Activated CD8-positive, alpha-beta memory T cell treated with anti-CD3 and anti-CD28 coated beads, Interleukin-2, amount 50 U/mL, for 24 hours (primary cell): ENCODE data around the gene CD2BP2.
"Not testable (repeated sequence)": the region's sequence is repeated elsewhere in the genome, so short reads cannot be mapped to it uniquely, and the experiment has no call there.

Source experiments
- DNase-seq: peaks from one replicate; pipeline ENCODE4 v3.0.0-alpha.2; 2020; ENCODE audit errors: extremely low read depth

Gene CD2BP2

DNA sequence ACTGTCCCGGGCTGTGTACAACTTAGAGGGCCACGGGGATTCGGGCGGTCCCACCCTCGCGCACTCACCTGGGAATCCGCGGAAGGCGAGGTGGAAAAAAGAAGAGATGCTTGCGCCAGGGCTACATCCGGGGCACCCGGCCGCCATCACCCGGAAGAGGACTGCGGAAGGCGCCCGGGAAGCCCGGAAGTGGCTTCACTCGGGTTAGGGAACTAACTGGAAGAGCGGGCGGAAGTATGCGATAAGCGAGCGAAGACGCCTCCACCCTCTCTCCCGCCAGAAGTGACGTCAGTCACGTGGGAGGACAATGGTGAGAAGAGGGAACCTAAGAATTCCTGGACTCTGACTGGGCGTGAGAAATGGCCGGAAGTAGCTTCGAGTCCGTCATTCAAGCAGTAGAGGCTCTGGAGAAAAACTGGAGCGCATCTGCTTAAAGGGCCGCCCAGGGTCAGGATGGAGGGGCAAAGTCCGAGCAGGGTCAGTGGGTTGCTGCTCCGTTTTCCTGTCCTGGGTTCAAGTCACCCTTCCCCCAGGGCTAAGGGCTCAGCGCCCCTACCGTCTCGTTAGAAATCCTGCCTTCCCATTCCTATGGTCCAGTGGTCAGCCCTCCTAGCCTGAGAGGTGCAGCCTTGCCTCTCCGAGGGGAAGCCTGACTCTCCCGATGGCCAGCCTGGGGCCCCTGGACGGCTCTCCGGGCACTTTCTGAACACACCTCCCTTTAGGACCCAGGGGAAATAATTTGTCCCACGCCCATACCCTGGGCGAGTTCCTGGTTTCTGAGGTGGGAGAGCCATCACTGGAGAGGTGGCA, at the start of gene CD2BP2:
Gene CD2BP2, minus strand, starts transcription at position 165 of the 810 bp plus-strand sequence. CDS start 627 bp downstream, outside the sequence.
- DNase-seq: peak; percentile 70

DNA sequence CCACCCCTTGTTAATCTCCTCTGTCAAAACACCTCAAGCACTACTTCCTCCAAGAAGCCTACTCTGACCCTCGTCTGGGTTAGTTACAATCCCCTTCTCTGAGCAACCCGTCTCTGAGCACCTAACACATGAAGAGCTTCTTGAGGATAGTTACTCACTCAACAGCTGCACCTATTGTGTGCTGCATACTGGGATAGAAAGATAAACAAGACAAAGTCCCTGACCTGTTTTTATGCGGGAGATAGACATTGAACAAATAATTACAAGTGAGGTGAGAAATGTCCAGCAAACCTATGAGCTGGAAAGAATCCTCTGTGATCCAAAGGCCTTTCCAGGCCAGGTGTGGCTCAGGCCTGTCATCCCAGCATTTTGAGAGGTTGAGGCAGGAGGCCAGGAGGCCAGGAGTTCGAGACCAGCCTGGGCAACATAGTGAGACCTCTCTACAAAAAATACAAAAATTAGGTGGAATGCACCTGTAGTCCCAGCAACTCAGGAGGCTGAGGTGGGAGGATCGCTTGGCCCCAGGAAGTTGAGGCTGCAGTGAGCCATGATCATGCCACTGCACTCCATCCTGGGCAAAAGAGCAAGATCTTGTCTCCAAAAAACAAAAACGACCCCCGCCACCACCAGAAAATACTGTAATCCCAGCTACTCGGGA, 46.8 kb upstream of the CD2BP2 start:
- no peak for DNase-seq

DNA sequence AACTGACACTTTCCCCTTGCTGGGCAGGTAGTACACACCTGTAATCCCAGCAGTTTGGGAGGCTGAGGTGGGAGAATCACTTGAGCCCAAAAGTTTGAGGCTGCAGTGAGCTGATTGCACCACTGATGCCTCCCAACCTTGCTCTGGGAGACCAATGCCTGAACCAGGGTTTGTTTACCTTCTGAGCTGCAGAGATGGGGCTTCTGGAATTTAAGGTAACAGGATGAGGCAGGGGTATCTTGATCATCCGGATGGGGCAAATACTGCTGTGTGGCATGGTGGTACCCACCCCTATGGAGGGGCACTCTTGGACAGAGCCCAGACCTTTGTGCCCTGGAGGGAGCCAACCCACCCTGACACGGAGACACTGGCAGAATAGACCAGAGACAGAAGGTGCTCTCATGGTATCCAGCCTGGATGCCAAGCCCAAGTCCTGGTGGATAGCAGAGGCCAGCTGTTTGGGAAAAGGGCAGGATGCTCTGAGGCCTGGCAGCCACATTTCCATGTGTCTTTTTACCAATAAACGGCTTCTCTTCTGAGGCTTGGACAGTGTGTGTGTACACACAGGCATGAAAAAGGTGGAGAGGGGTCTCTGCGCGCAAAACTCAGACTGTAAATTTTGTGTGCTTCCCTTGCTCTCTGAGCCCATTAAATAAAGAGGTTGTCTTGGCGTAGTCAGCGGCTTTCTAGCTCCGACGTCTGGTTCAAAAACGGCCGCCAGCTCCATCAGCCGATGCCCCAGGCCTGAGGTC, 44.5 kb upstream of the CD2BP2 start:
- no peak for DNase-seq

DNA sequence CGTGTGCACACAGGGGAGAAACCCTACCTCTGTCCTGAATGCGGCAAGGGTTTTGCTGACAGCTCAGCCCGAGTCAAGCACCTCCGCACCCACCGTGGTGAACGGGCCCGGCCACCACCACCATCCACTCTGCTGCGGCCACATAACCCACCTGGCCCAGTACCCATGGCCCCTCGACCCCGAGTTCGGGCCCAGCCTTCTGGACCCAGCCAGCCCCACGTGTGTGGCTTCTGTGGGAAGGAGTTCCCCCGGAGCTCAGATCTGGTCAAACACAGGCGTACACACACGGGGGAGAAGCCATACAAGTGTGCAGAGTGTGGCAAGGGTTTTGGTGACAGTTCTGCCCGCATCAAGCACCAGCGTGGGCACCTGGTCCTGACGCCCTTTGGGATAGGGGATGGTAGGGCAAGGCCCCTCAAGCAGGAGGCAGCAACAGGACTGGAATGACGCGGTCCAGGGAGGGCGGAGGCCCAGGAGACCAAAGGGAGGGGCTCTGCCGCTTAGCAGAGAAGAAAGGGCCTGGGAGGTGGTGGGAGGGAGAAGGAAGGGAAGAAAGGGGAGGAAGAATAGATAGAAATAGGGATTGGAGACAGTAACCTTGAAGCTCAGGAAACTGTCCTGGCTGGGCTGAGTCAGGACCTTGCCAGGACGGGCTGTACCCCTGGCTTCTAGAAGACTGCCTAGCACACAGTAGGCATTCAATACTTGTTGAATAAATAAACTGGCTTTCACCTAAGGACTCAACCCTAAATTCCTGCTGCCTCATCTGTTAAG, 43.7 kb upstream of the CD2BP2 start:
- no peak for DNase-seq

DNA sequence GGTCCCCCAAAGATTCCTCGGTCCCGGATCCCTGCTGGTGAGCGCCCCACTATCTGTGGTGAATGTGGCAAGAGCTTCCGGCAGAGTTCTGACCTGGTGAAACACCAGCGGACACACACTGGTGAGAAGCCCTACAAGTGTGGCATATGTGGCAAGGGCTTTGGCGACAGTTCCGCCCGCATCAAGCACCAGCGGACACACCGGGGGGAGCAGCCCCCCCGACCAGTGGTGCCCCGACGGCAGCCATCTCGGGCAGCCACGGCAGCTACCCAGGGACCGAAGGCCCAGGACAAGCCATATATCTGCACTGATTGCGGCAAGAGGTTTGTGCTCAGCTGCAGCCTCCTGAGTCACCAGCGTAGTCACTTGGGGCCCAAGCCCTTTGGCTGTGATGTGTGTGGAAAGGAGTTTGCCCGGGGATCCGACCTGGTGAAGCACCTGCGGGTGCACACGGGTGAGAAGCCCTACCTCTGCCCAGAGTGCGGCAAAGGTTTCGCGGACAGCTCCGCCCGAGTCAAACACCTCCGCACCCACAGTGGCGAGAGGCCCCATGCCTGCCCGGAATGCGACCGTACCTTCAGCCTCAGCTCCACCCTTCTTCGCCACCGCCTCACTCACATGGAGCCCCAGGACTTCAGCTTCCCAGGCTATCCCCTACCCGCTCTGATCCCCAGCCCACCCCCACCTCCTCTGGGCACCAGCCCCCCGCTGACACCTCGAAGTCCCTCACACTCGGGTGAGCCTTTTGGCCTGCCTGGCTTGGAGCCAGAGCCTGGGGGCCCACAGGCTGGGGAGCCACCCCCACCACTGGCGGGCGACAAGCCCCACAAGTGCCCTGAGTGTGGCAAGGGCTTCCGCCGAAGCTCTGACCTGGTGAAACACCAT, 42.9 kb upstream of the CD2BP2 start:
- no peak for DNase-seq

DNA sequence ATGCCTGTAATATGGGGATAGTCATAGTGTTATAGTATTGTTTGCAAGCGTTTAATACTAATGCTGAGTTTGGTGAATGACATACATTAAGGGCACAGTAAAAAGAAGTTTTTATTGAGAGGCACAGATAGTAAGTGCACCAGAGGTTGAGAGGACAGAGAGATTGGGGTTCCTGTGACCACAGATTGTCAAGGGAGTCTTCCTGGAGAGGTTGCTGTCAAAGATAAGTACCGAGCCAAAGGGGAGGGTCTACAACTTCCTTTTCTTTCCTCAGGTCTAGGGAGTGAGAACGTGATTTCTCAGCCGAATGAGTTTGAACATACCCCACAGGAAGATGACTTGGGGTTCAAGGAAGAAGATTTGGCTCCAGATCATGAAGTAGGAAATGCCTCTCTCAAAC, 41.9 kb upstream of the CD2BP2 start:
- no peak for DNase-seq

DNA sequence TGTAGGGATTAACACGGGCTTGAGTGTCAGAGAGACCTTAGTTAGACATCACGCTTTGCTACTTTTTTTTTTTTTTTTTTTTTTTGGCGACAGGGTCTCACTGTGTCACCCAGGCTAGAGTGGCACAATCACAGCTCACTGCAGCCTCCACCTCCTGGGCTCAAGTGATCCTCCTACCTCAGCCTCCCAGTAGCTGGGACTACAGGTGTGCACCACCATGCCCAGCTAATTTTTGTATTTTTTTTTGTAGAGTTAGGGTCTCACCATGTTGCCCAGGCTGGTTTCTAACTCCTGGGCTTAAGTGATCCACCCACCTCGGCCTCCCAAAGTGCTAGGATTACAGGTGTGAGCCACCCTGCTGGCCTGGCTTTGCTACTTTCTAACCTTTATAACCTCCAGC, 41.5 kb upstream of the CD2BP2 start:
- DNase-seq: not testable (repeated sequence)

DNA sequence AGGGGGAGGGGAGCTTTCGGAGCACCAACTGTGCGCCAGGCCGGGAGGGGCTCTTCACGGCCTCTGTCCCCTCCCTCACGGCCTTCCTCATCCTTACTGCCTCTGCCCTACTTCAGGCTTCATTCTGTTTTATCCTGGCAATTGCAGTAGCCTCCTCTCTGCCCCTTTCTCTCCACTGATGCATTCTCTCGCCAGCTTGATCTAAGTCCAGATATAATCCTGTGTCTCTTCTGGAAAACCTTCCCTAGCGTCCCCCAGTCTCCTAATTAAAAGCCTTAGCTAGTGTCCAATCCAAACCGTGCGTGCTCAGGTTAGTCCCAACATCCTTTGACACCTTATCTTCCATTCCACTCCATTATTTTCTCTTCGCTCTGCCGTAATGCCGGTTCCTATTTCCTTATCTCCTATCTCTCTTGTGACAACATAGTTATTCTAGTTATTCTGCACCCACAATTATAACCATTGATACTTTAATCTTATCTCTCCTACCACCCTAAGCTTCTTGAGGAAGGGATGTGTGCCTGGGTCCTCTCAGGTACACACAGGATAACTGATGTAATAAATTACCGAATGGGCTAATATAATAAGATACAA, 41.0 kb upstream of the CD2BP2 start:
- DNase-seq: no peak

DNA sequence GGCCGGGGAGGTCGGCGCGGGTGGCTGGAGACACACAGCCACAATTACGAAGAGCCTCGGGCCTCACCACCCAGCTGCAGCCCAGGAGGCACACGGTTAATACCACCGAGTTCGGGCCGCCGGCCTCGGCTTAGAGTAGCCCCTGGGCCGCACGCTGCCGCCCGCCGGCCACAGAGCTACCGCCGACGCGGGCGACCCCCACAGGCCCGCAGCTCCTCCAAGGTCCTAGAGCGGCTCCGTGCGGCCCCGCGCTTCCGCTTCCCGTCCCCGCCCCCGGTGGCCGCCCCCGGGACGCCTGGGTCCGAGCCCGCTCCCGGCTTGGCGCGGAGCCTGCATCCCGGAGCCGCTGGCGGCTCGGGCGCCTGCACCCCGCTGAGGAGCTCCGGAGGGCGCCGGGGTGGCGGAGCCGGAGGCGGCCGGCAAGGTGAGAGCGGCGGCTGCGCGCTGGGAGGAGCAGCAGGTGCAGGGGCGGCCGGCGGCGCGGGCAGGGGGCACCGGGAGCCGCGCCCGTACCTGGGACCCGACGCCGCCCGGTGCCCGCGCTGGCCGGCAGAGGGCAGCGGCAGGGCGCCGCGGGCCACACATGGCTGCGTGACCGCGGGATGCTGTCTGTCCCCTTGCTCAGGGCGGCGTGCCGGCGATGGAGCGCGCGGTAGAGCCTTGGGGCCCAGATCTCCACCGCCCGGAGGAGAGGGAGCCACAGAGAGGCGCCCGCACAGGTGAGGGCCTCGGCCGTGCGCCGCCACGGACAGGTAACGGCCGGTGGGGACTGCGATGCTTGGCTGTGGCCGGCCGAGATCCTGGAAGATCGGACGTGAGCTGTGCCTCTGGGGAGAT, 40.3 kb upstream of the CD2BP2 start, which contains the start of gene ZNF48:
Gene ZNF48, plus strand, starts transcription at position 266 of the 837 bp plus-strand sequence. Its CDS starts 375 bp downstream, at position 641.
- no peak for DNase-seq

DNA sequence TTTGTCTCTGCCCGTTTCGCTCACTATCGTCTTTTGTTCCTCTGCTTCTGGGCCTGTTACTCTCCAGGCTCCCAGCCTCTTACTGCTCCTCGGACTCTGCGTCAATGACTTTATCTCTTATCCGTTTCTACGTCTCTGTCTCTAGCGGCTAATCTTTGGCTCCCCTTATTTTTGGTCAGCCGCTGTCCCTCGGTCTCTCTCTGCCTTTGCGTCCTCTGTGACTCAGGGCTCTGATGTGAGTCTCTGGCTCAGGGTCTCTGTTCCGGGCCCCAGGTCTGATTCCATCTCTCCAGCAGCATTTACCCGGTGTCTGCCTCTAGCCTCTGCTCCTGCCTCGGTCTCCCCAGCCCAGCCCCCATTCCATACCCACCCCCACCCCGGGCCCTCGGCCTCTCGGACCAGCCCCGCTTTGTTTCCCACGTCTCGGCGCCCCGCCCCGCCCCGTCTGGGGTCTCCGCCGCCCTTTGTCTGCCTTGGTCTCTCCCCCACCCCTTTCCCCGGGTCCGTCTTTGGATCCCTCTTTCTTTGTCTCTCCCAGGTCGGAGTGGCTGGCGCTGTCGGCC, 39.6 kb upstream of the CD2BP2 start:
- no peak for DNase-seq

DNA sequence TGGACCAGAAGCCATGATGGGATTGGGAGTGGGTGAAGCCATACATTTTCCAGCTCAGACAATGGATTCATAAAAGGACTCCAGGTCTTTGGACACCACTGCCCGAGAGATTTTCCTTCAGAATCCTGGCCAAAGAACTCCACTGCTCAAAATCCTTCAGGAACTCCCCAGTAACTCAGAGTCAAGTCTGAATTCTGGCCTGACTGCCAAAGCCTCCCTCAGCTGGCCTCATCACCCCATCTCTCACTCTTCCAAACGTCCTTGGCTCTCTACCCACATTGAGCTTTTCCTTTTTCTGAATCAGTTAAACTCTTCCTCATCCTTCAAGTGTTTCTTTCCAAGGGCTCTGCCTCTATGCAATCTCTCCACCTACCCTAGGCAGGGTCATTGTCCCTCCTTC, 28.4 kb upstream of the CD2BP2 start:
- DNase-seq: no peak

DNA sequence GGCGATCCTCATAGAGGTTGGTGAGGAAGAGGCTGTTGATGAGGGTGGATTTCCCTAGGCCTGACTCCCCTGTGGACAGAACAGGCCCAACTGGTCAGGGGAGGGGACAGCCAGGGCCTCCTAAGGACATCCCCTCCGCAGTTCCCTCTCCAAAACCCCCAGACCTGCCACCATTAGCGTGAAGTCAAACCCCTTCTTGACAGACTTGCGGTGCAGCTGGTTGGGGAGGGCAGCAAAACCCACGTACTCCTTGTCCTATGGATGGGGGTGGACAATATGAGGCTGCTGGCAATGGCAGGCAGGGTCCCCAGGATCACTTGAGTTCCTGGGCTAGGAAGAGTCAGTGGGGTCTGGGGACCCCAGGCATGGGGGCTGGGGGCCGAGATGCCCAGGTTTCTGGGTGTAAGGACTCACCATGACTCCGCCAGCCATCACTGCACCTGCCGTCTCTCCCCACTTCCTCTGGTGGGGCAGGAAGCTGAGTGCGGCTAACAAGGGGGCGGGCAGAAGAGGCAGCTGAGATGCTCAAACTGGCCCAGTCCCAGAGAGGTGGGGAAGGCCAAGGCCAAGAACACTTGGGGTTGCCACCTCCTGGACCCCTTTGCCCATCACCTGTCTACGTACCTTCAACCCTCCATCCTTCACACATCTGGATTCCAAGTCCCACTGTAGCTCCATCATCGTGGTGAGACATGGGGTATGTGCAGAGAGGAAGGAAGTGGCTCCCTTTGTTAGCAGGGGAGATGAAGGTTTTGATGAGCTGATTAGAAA, 27.2 kb upstream of the CD2BP2 start, which contains the start of gene SEPTIN1:
Gene SEPTIN1, minus strand, starts transcription at position 451 of the 771 bp plus-strand sequence. Its CDS starts 19 bp downstream, at position 432.
- no peak for DNase-seq

DNA sequence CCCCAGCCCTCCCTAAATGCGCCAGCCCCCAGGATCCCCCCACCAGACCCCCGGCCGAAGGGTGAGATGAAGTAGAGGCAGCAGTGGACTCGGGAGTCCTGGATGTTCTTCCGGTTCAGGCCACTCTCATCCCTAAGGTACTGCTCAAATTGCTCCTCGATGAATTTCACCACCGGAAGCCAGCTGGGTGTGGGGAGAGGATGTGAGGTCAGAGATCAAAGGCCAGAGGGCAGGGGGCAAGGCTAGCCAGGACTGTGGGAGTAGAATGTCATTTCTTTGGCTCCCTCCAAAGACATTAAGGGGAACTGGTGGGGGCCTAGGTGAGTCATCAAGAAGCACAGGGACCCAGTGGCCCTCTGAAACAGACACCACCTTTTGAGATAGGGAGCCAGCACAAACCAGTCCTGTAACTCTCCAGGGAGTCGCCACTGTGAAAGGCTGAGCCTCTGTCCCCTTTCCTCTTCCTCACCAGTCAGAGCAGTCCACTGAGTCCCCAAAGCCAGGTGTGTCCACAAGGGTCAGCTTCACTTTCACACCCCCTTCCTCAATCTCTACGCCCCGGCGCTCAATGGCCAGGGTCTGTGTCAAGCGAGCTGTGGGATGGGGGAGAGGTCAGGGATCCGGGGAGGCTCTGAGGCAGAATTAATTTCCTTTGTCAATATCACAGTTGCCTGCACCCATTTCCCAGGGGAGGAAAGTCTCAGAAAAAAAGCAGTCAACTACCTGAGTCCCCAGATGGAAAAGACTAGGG, 26.4 kb upstream of the CD2BP2 start:
- DNase-seq: no peak

DNA sequence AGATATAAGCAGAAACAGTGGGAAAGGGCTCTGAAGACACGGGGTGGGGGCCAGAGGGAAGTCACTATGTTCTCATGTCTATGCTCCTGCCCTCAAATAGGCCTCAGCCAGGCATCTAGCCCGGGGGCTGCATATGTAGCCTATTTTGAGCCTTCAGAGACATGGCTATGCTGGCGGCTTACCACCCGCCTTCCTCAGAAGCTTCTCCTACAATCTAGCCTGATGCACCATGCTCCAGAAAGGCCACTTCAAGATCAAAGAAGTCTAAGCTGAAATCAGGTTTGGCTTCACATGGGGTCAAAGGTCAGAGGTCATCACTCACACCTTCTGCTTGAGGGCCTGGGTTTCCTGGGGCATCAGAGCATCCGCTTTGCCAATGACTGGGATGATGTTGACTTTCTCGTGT, 25.7 kb upstream of the CD2BP2 start:
- no peak for DNase-seq

DNA sequence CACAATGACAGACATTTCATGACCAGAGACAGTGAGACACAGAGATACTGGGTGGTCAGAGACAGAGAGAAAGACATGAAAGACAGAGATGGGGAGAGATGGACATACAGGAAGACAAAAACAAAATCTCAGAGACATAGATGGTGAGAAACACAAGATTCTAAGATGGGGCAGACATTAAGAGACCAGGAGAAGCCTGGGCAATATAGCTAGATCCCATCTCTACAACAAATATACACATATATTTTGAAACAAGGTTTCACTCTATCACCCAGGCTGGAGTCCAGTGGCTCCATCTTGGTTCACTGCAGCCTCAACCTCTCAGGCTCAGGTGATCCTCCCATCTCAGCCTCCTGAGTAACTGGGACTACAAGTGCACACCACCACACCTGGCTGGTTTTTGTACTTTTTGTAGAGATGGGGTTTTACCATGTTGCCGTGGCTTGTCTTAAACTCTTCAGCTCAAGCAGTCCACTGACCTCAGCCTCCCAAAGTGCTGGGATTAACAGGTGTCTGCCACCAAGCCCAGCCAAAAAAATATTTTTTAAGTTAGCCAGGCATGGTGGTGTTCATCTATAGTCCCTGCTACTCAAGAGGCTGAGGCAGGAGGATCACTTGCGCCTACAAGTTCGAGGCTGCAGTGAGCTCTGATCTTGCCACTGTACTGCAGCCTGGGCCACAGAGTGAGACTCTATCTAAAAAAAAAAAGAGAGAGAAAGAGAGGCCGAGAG, 25.1 kb upstream of the CD2BP2 start:
- no peak for DNase-seq

DNA sequence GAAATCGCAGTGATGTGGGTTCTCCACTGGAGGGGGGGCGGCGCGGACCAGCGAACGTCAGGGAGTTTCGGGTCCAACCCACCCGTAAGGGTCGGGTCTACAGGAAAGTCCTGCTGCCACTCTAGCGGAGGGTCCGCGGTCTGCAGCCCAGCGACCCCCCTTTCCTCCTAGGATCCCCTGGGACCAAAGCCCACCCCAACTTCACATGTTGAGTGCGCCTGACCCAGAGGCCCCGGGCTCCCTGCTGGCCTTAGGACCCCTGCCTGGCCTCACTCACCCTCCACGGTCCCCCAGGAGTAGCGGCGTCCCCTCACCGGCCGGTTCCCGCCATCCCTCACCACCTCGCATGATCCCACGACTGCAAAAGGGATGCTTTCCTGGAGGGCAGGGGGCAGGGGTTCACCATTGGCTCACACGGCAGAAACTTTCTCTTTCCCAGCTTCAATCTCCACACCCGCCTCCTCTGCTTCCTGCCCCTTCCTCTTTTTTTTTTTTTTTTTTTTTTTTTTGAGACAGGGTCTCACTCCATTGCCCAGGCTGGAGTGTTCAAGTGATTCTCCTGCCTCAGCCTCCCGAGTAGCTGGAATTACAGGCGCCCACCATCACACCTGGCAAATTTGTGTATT, 24.2 kb upstream of the CD2BP2 start:
- no peak for DNase-seq
